K562 (cell line): Measurements from ENCODE around the gene UBE2S. TPM values are rescaled to one million over a fixed set of nuclear protein-coding genes. Genes with fewer than 3 reads are reported as not detected.
A peak's percentile ranks its signal among the peaks of the same experiment; 100 is the strongest.

ENCODE experiments used
- ATAC-seq: fragments of 200-7000 bp; cut with Tn5 transposase; 3 replicates; pipeline ENCODE4 v1.9.1; 2020; ENCODE audit warnings: moderate library complexity
- BruUV-seq: library from RNA; stranded (reverse); fragments of 400-500 nt; replicated peaks from 2 replicates; lab custom pipeline; 2021; lab: Mats Ljungman, UMichigan
- CTCF ChIA-PET: fragments of 300-600 bp; formaldehyde crosslinking; extraction: SDS; loops from one replicate; lab custom pipeline; 2021; ENCODE audit warnings: low intra/inter-chr PET ratio; lab: Yijun Ruan, JAX
- POLR2A ChIA-PET: fragments of 300-600, 350-650 bp; sonication (Branson Sonifier 250); formaldehyde crosslinking; extraction: SDS; loops from one replicate; lab custom pipeline; 2021; ENCODE audit warnings: antibody characterized with exemption, inconsistent platforms; lab: Yijun Ruan, JAX
- DNase-seq, 4 experiments: peaks; one replicate each; pipeline versions ENCODE4 v3.0.0 to v3.0.0-alpha.2; 2011 to 2018; ENCODE audit warnings: low spot score in 3 of 4, mixed read lengths in 3 of 4; ENCODE audit errors: extremely low read depth in 1 of 4
- FAIRE-seq: peaks from 2 replicates; lab custom pipeline; 2011; peaks lifted over from hg19 to GRCh38; lab: Jason Lieb, UNC
- H2AFZ ChIP-seq: 2 replicates; pipeline ENCODE4 v1.6.0; 2011; ENCODE audit warnings: low read depth, low read length, control low read depth, inconsistent platforms
- H3K27ac ChIP-seq: fragments of 200-600 bp; 3 replicates; pipeline ENCODE4 v1.8.0; 2011; ENCODE audit warnings: low read depth, mild to moderate bottlenecking, control low read depth, inconsistent platforms, low read length, moderate library complexity, mixed read lengths; ENCODE audit errors: extremely low read depth
- H3K27me3 ChIP-seq, 2 experiments: fragments of 300-600 bp in 1 of 2; 2 replicates in 1 of 2; 3 replicates in 1 of 2; pipeline versions ENCODE4 v1.6.0 to v1.8.0; 2011; ENCODE audit warnings: inconsistent platforms in 2 of 2, low read length in 2 of 2, mild to moderate bottlenecking in 1 of 2, mixed read lengths in 1 of 2, moderate library complexity in 1 of 2; ENCODE audit not compliant: control insufficient read depth in 2 of 2, insufficient read depth in 2 of 2
- H3K36me3 ChIP-seq: fragments of 300-600 bp; 3 replicates; pipeline ENCODE4 v1.8.0; 2011; ENCODE audit warnings: mild to moderate bottlenecking, low read length, inconsistent platforms; ENCODE audit not compliant: control insufficient read depth, insufficient read depth
- H3K4me1 ChIP-seq, 2 experiments: fragments of 200-600 bp in 1 of 2; replicated peaks in 1 of 2; 2 replicates in 1 of 2; 3 replicates in 1 of 2; pipeline versions ENCODE4 v1.5.1 to v1.8.0; 2011; ENCODE audit warnings: inconsistent platforms in 2 of 2, low read length in 2 of 2, mild to moderate bottlenecking in 1 of 2, mixed read lengths in 1 of 2, moderate library complexity in 1 of 2; ENCODE audit not compliant: control insufficient read depth in 2 of 2, insufficient read depth in 2 of 2
- H3K4me2 ChIP-seq: 2 replicates; pipeline ENCODE4 v1.6.1; 2011; ENCODE audit warnings: low read length, control low read depth, inconsistent platforms, mixed read lengths; ENCODE audit not compliant: insufficient read depth
- H3K4me3 ChIP-seq: fragments of 200-600 bp; sonication (generic), shearing (Covaris generic); 2 replicates; pipeline ENCODE4 v1.5.1; 2016; ENCODE audit warnings: control low read depth, inconsistent platforms
- H3K79me2 ChIP-seq: fragments of 200-600 bp; 3 replicates; pipeline ENCODE4 v1.8.0; 2011; ENCODE audit warnings: low read length, inconsistent platforms; ENCODE audit not compliant: control insufficient read depth, insufficient read depth
- H3K9ac ChIP-seq, 2 experiments: 2 replicates each; pipeline versions ENCODE4 v1.6.0 to v1.6.1; 2011; ENCODE audit warnings: low read depth in 2 of 2, low read length in 2 of 2, control low read depth in 1 of 2, inconsistent platforms in 1 of 2, mild to moderate bottlenecking in 1 of 2, mixed read lengths in 1 of 2; ENCODE audit not compliant: insufficient read depth in 1 of 2
- H3K9me1 ChIP-seq: one replicate; pipeline ENCODE4 v1.6.0; 2011; ENCODE audit warnings: inconsistent platforms, mild to moderate bottlenecking, low read length, moderate library complexity; ENCODE audit not compliant: control insufficient read depth, insufficient read depth
- H3K9me3 ChIP-seq: replicated peaks from 2 replicates; pipeline ENCODE4 v1.5.1; 2011; ENCODE audit warnings: low read depth, low read length, inconsistent platforms; ENCODE audit not compliant: control insufficient read depth, insufficient read depth
- H4K20me1 ChIP-seq: replicated peaks from 2 replicates; pipeline ENCODE4 v1.6.1; 2011; ENCODE audit warnings: low read length, inconsistent platforms, mixed read lengths; ENCODE audit not compliant: control insufficient read depth, insufficient read depth
- ATF6 ChIP-seq: sonication (generic); formaldehyde crosslinking; IDR thresholded peaks from 2 replicates; pipeline ENCODE4 v1.4.0; 2020; ENCODE audit warnings: mild to moderate bottlenecking, missing genetic modification reagents
- BRD9 ChIP-seq: fragments of 450-650 bp; IDR thresholded peaks from 2 replicates; pipeline ENCODE4 v1.6.1; 2018; ENCODE audit warnings: low read depth; ENCODE audit not compliant: partially characterized antibody
- CBFB ChIP-seq: sonication (generic); formaldehyde crosslinking; IDR thresholded peaks from 2 replicates; pipeline ENCODE4 v1.4.0; 2020; ENCODE audit warnings: mild to moderate bottlenecking, missing genetic modification reagents
- E2F6 ChIP-seq, 2 experiments: IDR thresholded peaks; 2 replicates each; pipeline ENCODE4 v1.6.1; 2011; ENCODE audit warnings: borderline replicate concordance in 1 of 2, control low read depth in 1 of 2, low read depth in 1 of 2, low read length in 1 of 2, mild to moderate bottlenecking in 1 of 2, mixed read lengths in 1 of 2, moderate library complexity in 1 of 2; ENCODE audit not compliant: insufficient read depth in 1 of 2, insufficient read length in 1 of 2, poor library complexity in 1 of 2, severe bottlenecking in 1 of 2; ENCODE audit errors: extremely low read depth in 1 of 2
- EP300 ChIP-seq: IDR thresholded peaks from 2 replicates; pipeline ENCODE4 v1.6.1; 2012; ENCODE audit warnings: low read length, improper control_type of control experiment
- FOXJ2 ChIP-seq: fragments of 200-800 bp; sonication (Bioruptor generic); IDR thresholded peaks from 2 replicates; pipeline ENCODE4 v1.6.1; 2016; ENCODE audit warnings: missing genetic modification characterization, missing compliant biosample characterization
- POLR2G ChIP-seq: fragments of 200-400 bp; formaldehyde crosslinking; IDR thresholded peaks from 2 replicates; pipeline ENCODE4 v1.6.1; 2017; ENCODE audit warnings: low read depth, mild to moderate bottlenecking, antibody characterized with exemption, low read length, moderate library complexity
- RBM34 ChIP-seq: fragments of 200-400 bp; formaldehyde crosslinking; IDR thresholded peaks from 2 replicates; pipeline ENCODE4 v1.6.1; 2018; ENCODE audit warnings: low read length, borderline replicate concordance; ENCODE audit not compliant: insufficient read depth
- SIRT6 ChIP-seq: IDR thresholded peaks from one replicate; pipeline ENCODE4 v1.6.1; 2012; ENCODE audit warnings: low read depth, mild to moderate bottlenecking, control low read depth, inconsistent platforms, low read length, moderate library complexity
- TFAM ChIP-seq: fragments of 250-450 bp; sonication (Bioruptor Pico); conservative IDR thresholded peaks from 2 replicates; pipeline ENCODE4 v1.5.0; 2021; ENCODE audit warnings: mild to moderate bottlenecking, moderate library complexity
- USF2 ChIP-seq: sonication (generic); formaldehyde crosslinking; IDR thresholded peaks from 2 replicates; pipeline ENCODE4 v1.5.0; 2020; ENCODE audit warnings: missing genetic modification reagents
- ZBTB7A ChIP-seq: IDR thresholded peaks from 2 replicates; pipeline ENCODE4 v1.6.1; 2011; ENCODE audit warnings: low read depth, mild to moderate bottlenecking, low read length, moderate library complexity, borderline replicate concordance; ENCODE audit not compliant: control insufficient read depth
- ZNF224 ChIP-seq: sonication (generic); formaldehyde crosslinking; IDR thresholded peaks from 2 replicates; pipeline ENCODE4 v1.8.0; 2022; ENCODE audit warnings: mild to moderate bottlenecking, missing genetic modification reagents
- ZNF668 ChIP-seq: fragments of 250-450 bp; sonication (Bioruptor Pico); IDR thresholded peaks from 2 replicates; pipeline ENCODE4 v1.8.0; 2022; ENCODE audit warnings: mild to moderate bottlenecking, inconsistent platforms
- ZZZ3 ChIP-seq: fragments of 450-650 bp; IDR thresholded peaks from 2 replicates; pipeline ENCODE4 v1.6.1; 2016; ENCODE audit warnings: antibody characterized with exemption, mild to moderate bottlenecking, moderate library complexity
- WGBS: fragments of 100-300 bp; shearing (Covaris generic); methylation state at CpG from one replicate; pipeline ENCODE4 v1.1.6; 2016; ENCODE audit warnings: low coverage, mixed read lengths; ENCODE audit not compliant: insufficient coverage; ENCODE audit errors: missing lambda C conversion rate; 5-methylcytosine and 5-hydroxymethylcytosine counted together
- in situ Hi-C: fragments of 300-500 bp; cut with MboI; formaldehyde crosslinking; loops from 4 replicates; pipeline ENCODE4 v1.15.0; 2018; ENCODE audit warnings: inconsistent platforms, mixed read lengths
- intact Hi-C: fragments of 100-400 bp; cut with micrococcal nuclease; formaldehyde crosslinking; loops from 2 replicates; pipeline ENCODE4 v1.14.2; 2022
- polyA plus RNA-seq, 8 experiments: library from polyadenylated mRNA; depleted of rRNA in 4 of 8; stranded (reverse) in 5 of 8; unstranded in 3 of 8; fragments of >200 nt; fragmentation: Nextera tagmentation in 2 of 8; fragmentation: Illumina TruSeq in 1 of 8; extraction: Ambion mirVana in 2 of 8; extraction: Trizol in 1 of 8; gene quantifications; 2 replicates each; pipeline versions ENCODE4 v1.2.1 to v1.2.3, GENCODE V29; 2011 to 2014; ENCODE audit warnings: inconsistent platforms in 1 of 8, missing spikeins in 1 of 8
- total RNA-seq, 7 experiments: library from RNA; depleted of rRNA in 6 of 7; stranded (reverse); fragments of >200 nt in 6 of 7; fragmentation: Illumina TruSeq in 2 of 7; extraction: Trizol in 2 of 7; gene quantifications; 2 replicates each; pipeline versions ENCODE4 v1.2.1 to v1.2.3, GENCODE V29; 2011 to 2021; ENCODE audit warnings: low replicate concordance in 1 of 7
- TF ChIP-seq, protein P1 (sequence below): fragments of 200-800 bp; sonication (Bioruptor generic); IDR thresholded peaks from 2 replicates; pipeline ENCODE4 v1.6.1; 2017; ENCODE audit warnings: missing genetic modification characterization, missing compliant biosample characterization

The UBE2S gene
- total and polyA plus RNA-seq, 9 of the 15 experiments (the other 6 are each of a cell fraction or from before 2014, with no cell fraction given) = 1.5 to 1,305 (median 157) TPM

DNA sequence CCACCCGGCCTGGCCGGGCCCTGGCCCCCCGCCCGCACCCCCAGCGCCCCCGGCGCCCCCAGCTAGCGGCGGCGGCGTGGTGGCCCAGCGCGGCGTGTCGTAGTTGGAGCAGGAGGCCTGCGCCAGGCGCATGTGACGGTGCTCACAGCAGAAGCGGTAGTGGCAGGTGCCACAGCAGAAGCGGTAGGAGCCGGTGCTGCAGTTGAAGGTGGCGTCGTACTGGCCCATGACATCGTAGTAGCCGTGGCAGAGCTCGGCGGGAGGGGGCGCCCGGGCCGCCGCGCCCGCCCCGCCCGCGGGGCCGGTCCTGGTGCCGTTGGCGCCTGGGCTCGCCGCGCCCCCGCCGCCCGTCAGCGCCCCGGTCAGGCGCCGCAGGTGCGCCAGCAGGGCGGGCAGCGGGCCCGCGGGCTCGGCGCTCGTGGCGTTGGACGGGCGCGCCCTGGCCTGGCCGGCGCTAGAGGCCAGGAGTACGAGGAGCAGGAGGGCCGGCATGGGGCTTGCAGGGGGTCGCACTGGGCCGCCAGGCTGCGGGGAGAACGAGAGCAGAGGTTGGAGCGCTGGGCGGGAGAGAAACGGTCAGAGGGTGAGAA, 34.9 kb upstream of the UBE2S start:
- intact Hi-C loops = no loop called here
- Histone ChIP-seq H3K9me1 (no peaks in the 10 kb centered on the region), H3K4me3 (0 out of 2 replicates have a peak overlapping the region, but pooled peaks have one; percentile 0), H3K36me3 (no peaks in the 10 kb centered on the region), H3K4me2 (peak overlapping the region; percentile 44; the same call in 1 of the 2 replicates), H3K27me3 (peaks cover 6 to 26% of the 10 kb centered on the region in 2 experiments), H3K27ac (no peak overlapping the region), H3K9me3 (no peaks in the 10 kb centered on the region), H2AFZ (0 out of 2 replicates have a peak overlapping the region, but pooled peaks have one; percentile 48), H3K79me2 (no peaks in the 10 kb centered on the region), H3K9ac (peak overlapping the region in 1 of 2 experiments; percentile 61; a peak in 2 of 4 replicates), H3K4me1 (peaks cover 21 to 56% of the 10 kb centered on the region in 2 experiments), H4K20me1 (peaks cover 10% of the 10 kb centered on the region)
- FAIRE-seq (no peak), ATAC-seq (no peak), DNase-seq (peak in 3 of 4 experiments; percentile 27 to 73 (median 71))
- CTCF ChIA-PET = no interaction called here
- POLR2A ChIA-PET = no interaction called here
- in situ Hi-C loops = loop anchor here (25.0 kb wide), 1 partner anchor 780 kb away; the partner anchor contains the start of gene LILRB4
- no TSS peak for BruUV-seq
- WGBS = 0% methylated on average over 30 of the region's 72 CpGs
- TF ChIP-seq FOXJ2 (no peak), POLR2G (0 out of 2 replicates have a peak, but pooled peaks have one; percentile 30), ZZZ3 (no peak), E2F6 (IDR thresholded peaks at IDR 0.05; ENCODE audit: borderline replicate concordance in 1 of 2, extremely low read depth in 1 of 2, insufficient read depth in 1 of 2, insufficient read length in 1 of 2, low read depth in 1 of 2, low read length in 1 of 2, poor library complexity in 1 of 2, severe bottlenecking in 1 of 2) (peak in 1 of 2 experiments; percentile 36), ATF6 (CRISPR knock-in tag) (no peak), ZNF224 (CRISPR knock-in tag) (no peak), TFAM (CRISPR knock-in tag) (no peak), USF2 (CRISPR knock-in tag) (no peak), EP300 (no peak), ZNF668 (CRISPR knock-in tag) (no peak), BRD9 (no peak), ZBTB7A (peak; percentile 30; the same call in 1 of the 2 replicates), SIRT6 (no peak), RBM34 (no peak), CBFB (CRISPR knock-in tag) (no peak)
- TF ChIP-seq, protein P1, sequence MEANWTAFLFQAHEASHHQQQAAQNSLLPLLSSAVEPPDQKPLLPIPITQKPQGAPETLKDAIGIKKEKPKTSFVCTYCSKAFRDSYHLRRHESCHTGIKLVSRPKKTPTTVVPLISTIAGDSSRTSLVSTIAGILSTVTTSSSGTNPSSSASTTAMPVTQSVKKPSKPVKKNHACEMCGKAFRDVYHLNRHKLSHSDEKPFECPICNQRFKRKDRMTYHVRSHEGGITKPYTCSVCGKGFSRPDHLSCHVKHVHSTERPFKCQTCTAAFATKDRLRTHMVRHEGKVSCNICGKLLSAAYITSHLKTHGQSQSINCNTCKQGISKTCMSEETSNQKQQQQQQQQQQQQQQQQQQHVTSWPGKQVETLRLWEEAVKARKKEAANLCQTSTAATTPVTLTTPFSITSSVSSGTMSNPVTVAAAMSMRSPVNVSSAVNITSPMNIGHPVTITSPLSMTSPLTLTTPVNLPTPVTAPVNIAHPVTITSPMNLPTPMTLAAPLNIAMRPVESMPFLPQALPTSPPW = peak; percentile 27; the same call in 1 of the 2 replicates
